CD14-positive monocyte (primary cell): ENCODE measurements around the gene PIM2. TPM values are rescaled to one million over a fixed set of nuclear protein-coding genes. Genes with fewer than 3 reads are reported as not detected.

Source experiments
- DNase-seq, 3 donors: peaks; one replicate each; pipeline ENCODE4 v3.0.0-alpha.2; 2011 to 2022
- H2AFZ ChIP-seq: 2 replicates; pipeline ENCODE4 v1.6.0; 2012; ENCODE audit warnings: mild to moderate bottlenecking, low read depth, low read length, inconsistent platforms; ENCODE audit not compliant: insufficient read depth, poor library complexity, severe bottlenecking
- H3K27ac ChIP-seq, 2 donors: 1 replicate in 1 of 2; 2 replicates in 1 of 2; pipeline ENCODE4 v1.5.1; 2012 to 2013; ENCODE audit warnings: low read length in 2 of 2, control low read depth in 1 of 2, inconsistent platforms in 1 of 2, low read depth in 1 of 2, mild to moderate bottlenecking in 1 of 2
- H3K27me3 ChIP-seq, 2 donors: one replicate each; pipeline versions ENCODE4 v1.6.0 to v1.6.1; 2011 to 2013; ENCODE audit warnings: low read length in 2 of 2; ENCODE audit not compliant: control insufficient read depth in 2 of 2, insufficient read depth in 2 of 2
- H3K36me3 ChIP-seq, 2 donors: replicated peaks in 1 of 2; 1 replicate in 1 of 2; 2 replicates in 1 of 2; pipeline versions ENCODE4 v1.5.1 to v1.6.1; 2012 to 2013; ENCODE audit warnings: low read length in 2 of 2, control low read depth in 1 of 2, inconsistent platforms in 1 of 2, mild to moderate bottlenecking in 1 of 2; ENCODE audit not compliant: insufficient read depth in 2 of 2, control insufficient read depth in 1 of 2
- H3K4me1 ChIP-seq, 2 donors: 1 replicate in 1 of 2; 2 replicates in 1 of 2; pipeline versions ENCODE4 v1.5.1 to v1.6.1; 2012 to 2013; ENCODE audit warnings: low read length in 2 of 2, control low read depth in 1 of 2, inconsistent platforms in 1 of 2, mild to moderate bottlenecking in 1 of 2, moderate library complexity in 1 of 2; ENCODE audit not compliant: insufficient read depth in 2 of 2, control insufficient read depth in 1 of 2
- H3K4me2 ChIP-seq: replicated peaks from 2 replicates; pipeline ENCODE3; 2012; ENCODE audit warnings: low read length, moderate library complexity, mild to moderate bottlenecking; ENCODE audit not compliant: poor library complexity, severe bottlenecking; ENCODE audit errors: extremely low read depth
- H3K4me3 ChIP-seq, 3 experiments: fragments of 200-600 bp in 1 of 3; sonication (generic) in 1 of 3; replicated peaks in 1 of 3; 1 replicate in 2 of 3; 2 replicates in 1 of 3; pipeline ENCODE4 v1.5.1; 2011 to 2013; ENCODE audit warnings: low read length in 3 of 3, mild to moderate bottlenecking in 3 of 3, control low read depth in 2 of 3, low read depth in 2 of 3, inconsistent platforms in 1 of 3, moderate library complexity in 1 of 3
- H3K79me2 ChIP-seq: 2 replicates; pipeline ENCODE4 v1.6.0; 2012; ENCODE audit warnings: mild to moderate bottlenecking, control low read depth, inconsistent platforms, low read length, moderate library complexity; ENCODE audit not compliant: insufficient read depth
- H3K9ac ChIP-seq: 2 replicates; pipeline ENCODE4 v1.6.0; 2017; ENCODE audit warnings: low read length, mild to moderate bottlenecking; ENCODE audit not compliant: insufficient read depth, poor library complexity, severe bottlenecking
- H3K9me3 ChIP-seq, 2 donors: replicated peaks in 1 of 2; 1 replicate in 1 of 2; 2 replicates in 1 of 2; pipeline versions ENCODE4 v1.5.1 to v1.6.1; 2012 to 2013; ENCODE audit warnings: low read length in 2 of 2, control low read depth in 1 of 2; ENCODE audit not compliant: control insufficient read depth in 1 of 2, insufficient read depth in 1 of 2
- H4K20me1 ChIP-seq: 2 replicates; pipeline ENCODE4 v1.6.0; 2012; ENCODE audit warnings: mild to moderate bottlenecking, low read length, control low read depth, moderate library complexity; ENCODE audit not compliant: insufficient read depth
- H3K27ac Mint-ChIP-seq, 7 donors: one replicate each; pipeline ENCODE4 v1.8.0; 2020; ENCODE audit warnings: mild to moderate bottlenecking in 7 of 7, mixed read lengths in 7 of 7, moderate library complexity in 6 of 7, inconsistent platforms in 2 of 7
- H3K27me3 Mint-ChIP-seq, 3 donors: one replicate each; pipeline ENCODE4 v1.8.0; 2021 to 2022; ENCODE audit warnings: low read depth in 3 of 3, mild to moderate bottlenecking in 3 of 3, mixed read lengths in 3 of 3, moderate library complexity in 3 of 3, inconsistent platforms in 1 of 3
- H3K36me3 Mint-ChIP-seq, 2 donors: one replicate each; pipeline ENCODE4 v1.8.0; 2020; ENCODE audit warnings: mixed read lengths in 2 of 2, inconsistent platforms in 1 of 2, mild to moderate bottlenecking in 1 of 2
- H3K4me1 Mint-ChIP-seq: one replicate; pipeline ENCODE4 v1.8.0; 2020; ENCODE audit warnings: mild to moderate bottlenecking, mixed read lengths
- H3K4me3 Mint-ChIP-seq, 2 donors: one replicate each; pipeline ENCODE4 v1.8.0; 2020; ENCODE audit warnings: mild to moderate bottlenecking in 2 of 2, mixed read lengths in 2 of 2, moderate library complexity in 1 of 2
- H3K9me3 Mint-ChIP-seq, 7 donors: one replicate each; pipeline ENCODE4 v1.8.0; 2020 to 2022; ENCODE audit warnings: mixed read lengths in 7 of 7, mild to moderate bottlenecking in 6 of 7, moderate library complexity in 6 of 7, inconsistent platforms in 2 of 7
- CTCF ChIP-seq: fragments of 200-600 bp; IDR thresholded peaks from one replicate; pipeline ENCODE4 v1.8.0; 2022; ENCODE audit warnings: antibody characterized with exemption, mild to moderate bottlenecking
- WGBS: methylation state at CpG from one replicate; pipeline ENCODE4 v1.1.5; 2013; ENCODE audit warnings: missing lambda C conversion rate; ENCODE audit not compliant: insufficient coverage; 5-methylcytosine and 5-hydroxymethylcytosine counted together
- intact Hi-C, 2 donors: fragments of 100-400 bp; cut with micrococcal nuclease; formaldehyde crosslinking; loops; one replicate each; pipeline versions ENCODE4 v1.15.0 to v1.15.1; 2023
- polyA plus RNA-seq, 3 donors: library from polyadenylated mRNA; depleted of rRNA in 1 of 3; unstranded in 2 of 3; stranded (reverse) in 1 of 3; fragments of 300-500 nt in 2 of 3; fragments of >200 nt in 1 of 3; fragmentation: Illumina TruSeq in 2 of 3; gene quantifications; 1 replicate in 2 of 3; 2 replicates in 1 of 3; pipeline ENCODE4 v1.2.3, GENCODE V29; 2012 to 2021
- small RNA-seq: library from RNA; depleted of rRNA; stranded (forward); fragments of <200 nt; gene quantifications from one replicate; pipeline ENCODE3, GENCODE V24; 2012; ENCODE audit warnings: low read depth; ENCODE audit not compliant: insufficient read length

The PIM2 gene
- polyA plus RNA-seq, 3 donors, result 6.7 to 39.4 (median 9.9) TPM

- no peaks in the 10 kb centered on the region for H3K27me3 ChIP-seq
- Mint-ChIP-seq H3K4me1 (peaks cover 14% of the 10 kb centered on the region), H3K4me3 (no peak overlapping the region), H3K36me3 (no peaks in the 10 kb centered on the region), H3K9me3 (peaks cover 0 to 20% (median 0%) of the 10 kb centered on the region in 7 donors), H3K27me3 (peaks cover 4 to 8% (median 5%) of the 10 kb centered on the region in 3 donors), H3K27ac (peak overlapping the region in 1 of 7 donors; percentile 26)
- intact Hi-C loops, result no loop called here
- no CpG with 5 or more reads among the region's 4 CpGs for WGBS
- DNase-seq, result no peak
- no peak overlapping the region for H3K27ac ChIP-seq
- no peaks in the 10 kb centered on the region for H3K79me2 ChIP-seq
- no peak for TF ChIP-seq CTCF
- no peaks in the 10 kb centered on the region for H3K9me3 ChIP-seq
- H2AFZ ChIP-seq, result no peak overlapping the region
- no peak overlapping the region for H3K4me3 ChIP-seq
- H3K4me2 ChIP-seq, result no peak overlapping the region
- peaks cover 0 to 2% of the 10 kb centered on the region in 2 donors for H3K4me1 ChIP-seq
- no peaks in the 10 kb centered on the region for H4K20me1 ChIP-seq
- H3K36me3 ChIP-seq, result no peaks in the 10 kb centered on the region
- H3K9ac ChIP-seq, result no peak overlapping the region
These were observed 54.6 kb downstream of the PIM2 start for GRCh38 chrX:48864210-48864609.

Small RNA genes lying within 50 kb of the gene (small RNA-seq; reads per million reads assigned to genes)
- gene RNU6-722P, result not detected

Other genes starting within 250 kb of the PIM2 start
- gene WAS, start 235.2 kb downstream of the PIM2 start, polyA plus RNA-seq, result 100 to 1,000 TPM in 1 of 3 donors, 10 to 100 TPM in 2; 22.8 to 159 (median 38.0) TPM
- gene SUV39H1, start 222.3 kb downstream of the PIM2 start, polyA plus RNA-seq, result 1 to 10 TPM; 2.8 to 3.4 (median 2.9) TPM
- not detected for gene GLOD5, start 157.3 kb downstream of the PIM2 start, polyA plus RNA-seq
- gene GATA1, start 132.4 kb downstream of the PIM2 start, polyA plus RNA-seq, result not detected
- 10 to 100 TPM; 12.7 to 67.0 (median 19.7) TPM for gene HDAC6, start 117.0 kb downstream of the PIM2 start, polyA plus RNA-seq
- under 1 TPM in 1 of 3 donors, not detected in 2; 0.13 TPM for gene ERAS, start 92.5 kb downstream of the PIM2 start, polyA plus RNA-seq
- not detected for gene PCSK1N, start 83.4 kb downstream of the PIM2 start, polyA plus RNA-seq
- gene TIMM17B, start 21.3 kb downstream of the PIM2 start, polyA plus RNA-seq, result 10 to 100 TPM; 52.2 to 86.9 (median 86.8) TPM
- gene PQBP1, start 21.1 kb downstream of the PIM2 start, polyA plus RNA-seq, result 100 to 1,000 TPM in 1 of 3 donors, 10 to 100 TPM in 2; 71.7 to 129 (median 78.3) TPM
- gene SLC35A2, start 7.4 kb downstream of the PIM2 start, polyA plus RNA-seq, result 10 to 100 TPM; 14.3 to 21.6 (median 18.4) TPM
- gene OTUD5, start 38.6 kb upstream of the PIM2 start, polyA plus RNA-seq, result 10 to 100 TPM in 2 of 3 donors, 1 to 10 TPM in 1; 8.4 to 75.0 (median 12.4) TPM
- 1 to 10 TPM in 1 of 3 donors, not detected in 2; 4.9 TPM for gene KCND1, start 52.8 kb upstream of the PIM2 start, polyA plus RNA-seq
- gene GRIPAP1, start 83.2 kb upstream of the PIM2 start, polyA plus RNA-seq, result 100 to 1,000 TPM in 1 of 3 donors, 10 to 100 TPM in 1, 1 to 10 TPM in 1; 3.8 to 103 (median 10.7) TPM
- 10 to 100 TPM; 12.8 to 41.2 (median 22.0) TPM for gene TFE3, start 124.3 kb upstream of the PIM2 start, polyA plus RNA-seq
- under 1 TPM in 2 of 3 donors, not detected in 1; 0.11 to 0.89 TPM for gene CCDC120, start 140.0 kb upstream of the PIM2 start, polyA plus RNA-seq
- gene PRAF2, start 155.0 kb upstream of the PIM2 start, polyA plus RNA-seq, result 1 to 10 TPM; 4.1 to 7.9 (median 5.5) TPM
- 100 to 1,000 TPM in 1 of 3 donors, 10 to 100 TPM in 2; 83.1 to 207 (median 83.8) TPM for gene WDR45, start 160.9 kb upstream of the PIM2 start, polyA plus RNA-seq
- 10 to 100 TPM; 14.3 to 23.1 (median 18.1) TPM for gene GPKOW, start 204.7 kb upstream of the PIM2 start, polyA plus RNA-seq
- gene MAGIX, start 243.7 kb upstream of the PIM2 start, polyA plus RNA-seq, result 1 to 10 TPM; 1.1 to 2.0 (median 1.5) TPM